DMS53 treated with DMSO at 0.1 percent for 48 hours (cell line): ENCODE results near the gene DIS3L.
"Not testable (repeated sequence)": the region's sequence is repeated elsewhere in the genome, so short reads cannot be mapped to it uniquely, and the experiment has no call there.

Source experiments
- DNase-seq: peaks from one replicate; lab custom pipeline; 2025; ENCODE audit not compliant: unreplicated experiment; lab: John Stamatoyannopoulos, UW

The DIS3L gene

DNA sequence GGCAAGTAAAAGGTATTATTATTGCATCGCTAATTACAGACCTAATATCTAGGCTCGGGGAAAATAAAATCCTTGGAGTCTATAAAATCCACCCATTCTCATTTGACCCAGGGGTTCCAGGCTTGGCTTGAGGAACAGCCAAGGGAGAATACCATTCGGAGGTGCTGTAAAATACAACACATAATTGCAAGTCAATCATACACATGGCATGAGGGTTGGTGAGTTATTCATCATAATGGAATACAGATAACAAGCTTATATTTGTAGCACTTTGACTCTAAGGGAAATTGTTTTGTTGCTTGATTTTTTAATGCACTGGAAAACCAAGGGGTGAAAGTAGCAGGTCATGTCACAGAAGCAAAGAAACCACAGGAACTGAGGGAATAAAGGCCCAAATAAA lies 16.8 kb upstream of the DIS3L start:
- no peak for DNase-seq

DNA sequence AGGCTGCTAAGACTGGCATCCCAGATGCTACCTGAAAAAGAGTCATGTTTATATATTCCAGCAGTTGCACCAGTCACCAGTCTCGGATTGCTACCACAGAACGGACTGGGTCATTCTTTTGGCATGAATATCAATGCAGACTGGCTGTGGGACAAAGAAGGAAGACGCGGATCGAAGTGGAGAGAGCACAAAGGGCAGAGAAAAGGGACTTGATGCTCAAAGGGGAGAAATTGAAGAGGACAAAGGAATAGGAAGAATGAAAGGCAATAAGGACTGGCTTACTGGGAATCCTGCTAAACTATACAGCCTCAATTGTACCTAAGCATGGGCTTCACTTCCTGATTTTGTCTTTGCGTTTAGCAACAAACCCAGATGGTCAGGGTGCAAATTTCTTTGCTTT lies 15.3 kb upstream of the DIS3L start:
- DNase-seq = no peak

GRCh38 chr15:66278671-66279070 lies 14.7 kb upstream of the DIS3L start:
- no peak for DNase-seq

DNA sequence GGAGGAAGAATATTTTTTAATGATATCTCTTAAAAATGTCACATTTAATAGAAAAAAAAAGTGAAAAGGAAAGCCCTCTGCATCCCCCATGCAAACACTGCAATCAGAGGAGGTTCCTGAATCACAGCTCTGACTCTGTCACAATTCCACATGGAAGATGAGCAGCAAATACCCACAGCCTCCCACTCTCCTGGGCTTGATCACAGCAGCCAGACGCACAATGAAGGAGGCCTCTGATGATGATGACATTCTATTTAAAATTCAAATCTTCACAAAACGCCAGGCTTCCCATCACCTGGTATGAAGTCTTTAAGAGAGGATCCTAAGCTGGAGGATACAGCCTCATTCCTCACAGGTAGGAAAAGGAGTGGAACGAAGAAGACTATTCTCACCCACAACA lies 9.1 kb upstream of the DIS3L start:
- no peak for DNase-seq

GRCh38 chr15:66285533-66286280 lies 7.7 kb upstream of the DIS3L start:
- no peak for DNase-seq

GRCh38 chr15:66287461-66288057 lies 5.8 kb upstream of the DIS3L start:
- peak; percentile 17 for DNase-seq

GRCh38 chr15:66288093-66288492 lies 5.3 kb upstream of the DIS3L start:
- DNase-seq = no peak

DNA sequence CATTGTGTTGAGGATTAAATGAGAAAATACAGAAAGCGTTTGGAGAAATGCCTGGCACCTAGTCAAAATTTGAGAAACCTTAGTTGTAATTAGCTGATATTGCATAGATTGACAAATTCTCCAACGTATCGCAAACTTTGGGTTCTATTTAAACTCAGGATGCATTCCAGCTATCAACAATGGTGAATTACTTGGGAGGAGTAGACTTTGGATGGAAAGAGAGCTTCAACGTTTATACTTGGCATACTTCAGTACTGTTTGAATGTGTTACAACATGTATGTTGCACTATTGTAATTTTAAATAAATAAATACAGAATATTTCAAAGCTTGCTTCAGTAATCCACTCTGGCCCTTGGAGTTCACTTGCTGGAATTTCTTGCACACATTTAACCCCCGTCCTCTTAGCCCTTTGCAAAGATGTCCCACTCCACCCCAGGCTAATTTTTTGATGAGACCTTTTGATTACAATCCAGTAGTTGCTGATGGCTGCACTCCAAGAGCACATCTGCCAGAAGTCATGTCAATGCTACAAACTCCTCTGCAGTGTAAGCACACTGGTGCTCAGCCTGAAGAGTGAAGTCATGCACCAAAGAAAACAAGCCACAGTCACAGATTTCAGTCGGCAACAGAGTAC lies 4.7 kb upstream of the DIS3L start:
- DNase-seq = no peak

DNA sequence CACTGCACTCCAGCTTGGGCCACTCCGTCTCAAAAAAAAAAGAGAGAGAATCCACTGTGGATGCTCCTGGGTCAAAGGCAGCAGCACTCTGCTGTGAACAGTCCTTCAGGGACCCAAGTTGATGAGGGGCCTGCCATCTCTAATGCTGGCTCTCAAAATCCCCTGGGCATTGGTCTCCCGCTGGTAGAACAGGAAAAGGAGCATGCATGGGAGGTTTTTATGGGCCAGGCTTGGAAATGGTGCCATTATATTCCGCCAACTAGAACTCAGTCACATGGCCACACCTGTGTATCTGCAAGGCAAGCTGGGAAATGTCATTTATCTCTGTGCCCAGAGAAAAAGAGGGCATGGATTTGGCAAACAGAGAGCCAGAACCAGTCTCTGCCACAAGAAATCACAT lies 3.4 kb upstream of the DIS3L start:
- DNase-seq = no peak

DNA sequence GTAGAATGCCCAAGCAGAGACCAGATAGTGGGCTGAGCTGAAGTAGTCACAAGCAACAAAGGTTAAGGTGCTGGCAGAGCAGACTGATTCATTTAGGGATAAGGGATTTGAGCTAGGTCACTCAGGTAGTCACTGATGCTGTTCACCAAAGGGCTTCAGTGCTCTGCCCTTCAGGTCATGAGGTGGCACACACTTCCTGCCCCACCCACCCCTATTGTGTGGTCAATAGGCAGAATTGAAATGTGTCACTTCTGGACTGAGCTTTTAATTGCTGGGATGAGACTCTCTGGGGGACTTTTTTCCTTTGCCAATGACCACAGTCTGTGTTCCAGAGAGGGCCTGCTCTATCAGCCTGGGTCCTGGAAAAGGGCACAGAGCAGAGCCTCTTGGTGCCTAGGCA lies 2.9 kb upstream of the DIS3L start:
- no peak for DNase-seq

DNA sequence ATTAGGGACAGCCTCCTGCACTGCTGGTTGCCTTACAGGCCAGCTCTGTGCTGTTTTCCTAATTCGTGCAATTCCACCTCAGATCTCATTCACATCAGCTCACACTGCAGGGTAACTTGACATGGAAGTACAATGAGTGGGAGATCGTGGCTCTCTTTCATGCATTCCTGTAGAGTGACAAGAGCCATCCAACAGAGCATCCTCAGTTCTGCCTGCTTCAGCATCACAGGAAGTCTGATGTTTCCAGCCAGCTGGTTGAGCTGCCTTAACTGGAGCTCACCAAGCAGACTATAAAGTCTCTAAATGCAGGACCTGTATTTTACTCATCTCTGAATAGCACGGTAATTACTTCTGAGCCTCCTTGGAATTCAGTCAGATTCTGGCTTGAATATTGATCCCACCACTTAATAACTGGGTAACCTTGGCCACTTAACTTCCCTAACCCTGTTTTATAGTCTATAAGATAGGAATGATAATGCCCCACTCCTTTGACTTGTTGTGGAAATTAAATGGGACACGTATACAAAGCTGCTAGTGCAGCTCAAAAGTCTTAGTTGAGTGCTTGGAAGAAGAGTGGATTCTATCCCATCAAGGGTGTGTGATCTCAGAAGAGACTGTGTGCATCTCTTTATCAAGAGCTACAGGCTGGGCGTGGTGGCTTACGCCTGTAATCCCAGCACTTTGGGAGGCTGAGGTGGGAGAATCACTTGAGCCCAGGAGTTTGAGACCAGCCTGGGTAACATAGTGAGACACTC lies 1.4 kb upstream of the DIS3L start:
- DNase-seq = no peak

GRCh38 chr15:66292571-66293418 lies 573 bp upstream of the DIS3L start:
- no peak for DNase-seq

DNA sequence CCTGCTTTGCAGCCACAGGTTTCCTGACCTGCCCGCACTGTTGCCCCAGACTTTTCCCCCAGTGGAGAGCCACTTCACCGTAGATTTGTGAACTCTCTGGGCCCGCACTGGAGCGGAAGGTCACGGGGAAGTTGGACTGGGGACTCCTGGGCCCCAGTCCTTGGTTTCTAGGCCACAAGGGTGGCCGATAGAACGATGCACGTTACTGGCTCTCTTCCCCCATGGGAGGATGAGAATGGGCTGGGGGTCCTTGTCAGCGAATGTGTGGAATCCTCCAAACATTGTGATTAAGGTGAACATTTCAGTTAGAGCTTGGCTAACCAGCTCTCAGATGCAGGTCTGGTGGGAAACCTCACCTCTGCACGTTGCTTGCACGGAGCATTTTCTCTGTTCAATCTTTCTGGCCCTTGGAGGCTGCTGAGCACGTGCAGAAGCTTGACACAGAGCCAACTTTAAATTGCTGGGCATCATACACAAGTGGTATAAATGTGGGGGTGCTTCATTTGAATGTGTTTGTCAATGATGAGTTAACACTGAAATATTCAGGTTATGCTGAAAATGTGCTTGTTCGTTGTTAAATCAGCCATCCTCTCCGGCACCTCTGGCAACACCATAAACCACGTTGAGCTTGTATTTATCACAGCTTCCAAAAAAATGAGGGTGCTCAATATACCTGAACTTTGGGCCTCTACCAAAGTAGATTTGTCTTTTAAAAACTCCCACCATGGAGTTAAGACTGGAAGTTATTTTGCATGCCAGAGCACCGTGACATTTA lies 976 bp downstream of the DIS3L start:
- DNase-seq = no peak

GRCh38 chr15:66294932-66295235 lies 1.5 kb downstream of the DIS3L start:
- no peak for DNase-seq

- no peak for DNase-seq
Measured at GRCh38 chr15:66296186-66296585, 2.8 kb downstream of the DIS3L start.

DNA sequence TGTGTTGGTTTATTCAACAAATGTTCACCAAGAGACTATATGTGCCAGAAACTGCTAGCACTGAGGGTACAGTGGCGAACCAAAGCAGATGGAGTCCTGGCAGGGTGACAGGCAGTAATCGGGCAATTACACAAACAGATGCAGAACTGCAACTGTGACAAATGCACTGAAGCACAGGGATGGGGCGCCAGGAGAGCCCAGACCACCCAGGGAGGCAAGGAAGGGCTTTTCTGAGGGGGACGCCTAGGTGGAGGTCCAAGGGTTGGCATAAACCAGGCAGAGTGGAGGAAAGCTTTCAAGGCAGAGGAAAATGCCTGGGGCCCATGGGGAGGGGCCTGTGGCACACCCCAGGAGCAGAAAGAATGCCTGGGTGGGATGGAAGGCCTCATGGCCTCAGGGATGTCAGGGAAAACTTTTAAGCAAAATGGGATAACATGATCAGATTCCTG lies 5.5 kb downstream of the DIS3L start:
- no peak for DNase-seq

GRCh38 chr15:66302489-66303278 lies 9.3 kb downstream of the DIS3L start:
- DNase-seq = no peak

DNA sequence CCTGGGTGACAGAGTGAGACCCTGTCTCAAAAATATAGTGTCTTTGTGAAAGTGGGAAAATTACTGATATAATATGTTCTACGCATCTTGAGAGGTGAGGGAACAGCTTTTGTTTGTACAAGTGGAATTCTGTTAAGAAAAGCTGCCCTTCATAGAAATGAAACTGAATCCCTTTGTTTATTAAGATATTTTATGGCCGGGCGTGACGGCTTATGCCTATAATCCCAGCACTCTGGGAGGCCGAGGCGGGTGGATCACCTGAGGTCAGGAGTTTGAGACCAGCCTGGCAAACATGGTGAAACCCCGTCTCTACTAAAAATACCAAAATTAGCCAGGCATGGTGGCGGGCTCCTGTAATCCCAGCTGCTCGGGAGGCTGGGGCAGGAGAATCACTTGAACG lies 11.1 kb downstream of the DIS3L start:
- not testable (repeated sequence) for DNase-seq

GRCh38 chr15:66306381-66306780 lies 13.0 kb downstream of the DIS3L start:
- DNase-seq = no peak
